ENCODE data around the gene KMO.

KMO gene

GRCh38 chr1:241488739-241489138 is 43.4 kb upstream of the KMO start:
- Histone ChIP-seq H4K20me1 (ENCODE audit: insufficient read depth) (no peaks in the 10 kb centered on the region), H3K4me1 (ENCODE audit: low read depth, poor library complexity, severe bottlenecking) (no peaks in the 10 kb centered on the region), H3K9ac (no peak overlapping the region), H3K4me2 (no peak overlapping the region), H3K36me3 (ENCODE audit: insufficient read depth) (no peaks in the 10 kb centered on the region), H3K27me3 (ENCODE audit: insufficient read depth, low read depth) (no peaks in the 10 kb centered on the region), H3K79me2 (ENCODE audit: insufficient read depth, low read depth) (no peaks in the 10 kb centered on the region), H3K4me3 (IDR thresholded peaks at IDR 0.05; ENCODE audit: insufficient read depth, low read depth, low read length) (no peak overlapping the region), H3K27ac (no peak overlapping the region), H2AFZ (ENCODE audit: low read depth) (no peak overlapping the region)
- TF ChIP-seq CTCF (conservative IDR thresholded peaks at IDR 0.05; ENCODE audit: low read depth, low read length) = no peak

GRCh38 chr1:241495741-241496140 is 36.4 kb upstream of the KMO start:
- Histone ChIP-seq H3K27me3 (ENCODE audit: insufficient read depth, low read depth) (no peaks in the 10 kb centered on the region), H3K4me2 (no peak overlapping the region), H3K79me2 (ENCODE audit: insufficient read depth, low read depth) (no peaks in the 10 kb centered on the region), H3K9ac (no peak overlapping the region), H3K4me3 (IDR thresholded peaks at IDR 0.05; ENCODE audit: insufficient read depth, low read depth, low read length) (no peak overlapping the region), H2AFZ (ENCODE audit: low read depth) (no peak overlapping the region), H3K36me3 (ENCODE audit: insufficient read depth) (peaks cover 11% of the 10 kb centered on the region; the same call in 1 of the 2 replicates), H3K27ac (no peak overlapping the region), H4K20me1 (ENCODE audit: insufficient read depth) (no peaks in the 10 kb centered on the region), H3K4me1 (ENCODE audit: low read depth, poor library complexity, severe bottlenecking) (no peaks in the 10 kb centered on the region)
- TF ChIP-seq CTCF (conservative IDR thresholded peaks at IDR 0.05; ENCODE audit: low read depth, low read length) = no peak

- H3K4me1 ChIP-seq (ENCODE audit: low read depth, poor library complexity, severe bottlenecking) = no peaks in the 10 kb centered on the region
- H3K9ac ChIP-seq = no peak overlapping the region
- no peak overlapping the region for H3K4me2 ChIP-seq
- peak; percentile 70 for TF ChIP-seq CTCF (conservative IDR thresholded peaks at IDR 0.05; ENCODE audit: low read depth, low read length)
- no peak overlapping the region for H3K4me3 ChIP-seq (IDR thresholded peaks at IDR 0.05; ENCODE audit: insufficient read depth, low read depth, low read length)
- no peaks in the 10 kb centered on the region for H4K20me1 ChIP-seq (ENCODE audit: insufficient read depth)
- no peak overlapping the region for H3K27ac ChIP-seq
- H3K79me2 ChIP-seq (ENCODE audit: insufficient read depth, low read depth) = no peaks in the 10 kb centered on the region
- H3K36me3 ChIP-seq (ENCODE audit: insufficient read depth) = peaks cover 19% of the 10 kb centered on the region; the same call in 1 of the 2 replicates
- no peaks in the 10 kb centered on the region for H3K27me3 ChIP-seq (ENCODE audit: insufficient read depth, low read depth)
- no peak overlapping the region for H2AFZ ChIP-seq (ENCODE audit: low read depth)
Measured at GRCh38 chr1:241499910-241500309, 32.3 kb upstream of the KMO start.

GRCh38 chr1:241503444-241503843 is 28.7 kb upstream of the KMO start:
- no peak overlapping the region for H3K27ac ChIP-seq
- H3K9ac ChIP-seq = no peak overlapping the region
- no peak overlapping the region for H3K4me3 ChIP-seq (IDR thresholded peaks at IDR 0.05; ENCODE audit: insufficient read depth, low read depth, low read length)
- H3K79me2 ChIP-seq (ENCODE audit: insufficient read depth, low read depth) = no peaks in the 10 kb centered on the region
- TF ChIP-seq CTCF (conservative IDR thresholded peaks at IDR 0.05; ENCODE audit: low read depth, low read length) = no peak
- H3K36me3 ChIP-seq (ENCODE audit: insufficient read depth) = peaks cover 11% of the 10 kb centered on the region; the same call in 1 of the 2 replicates
- H2AFZ ChIP-seq (ENCODE audit: low read depth) = no peak overlapping the region
- H3K4me1 ChIP-seq (ENCODE audit: low read depth, poor library complexity, severe bottlenecking) = no peaks in the 10 kb centered on the region
- H3K27me3 ChIP-seq (ENCODE audit: insufficient read depth, low read depth) = no peaks in the 10 kb centered on the region
- H4K20me1 ChIP-seq (ENCODE audit: insufficient read depth) = no peaks in the 10 kb centered on the region
- H3K4me2 ChIP-seq = no peak overlapping the region

Measured in KMS-11 (cell line).